ENCODE results near the gene USP47. TPM values are rescaled to one million over a fixed set of nuclear protein-coding genes. Genes with fewer than 3 reads are reported as not detected.

Gene USP47
- polyA plus RNA-seq, 1 donor from 2014 or later: 92.6 TPM

DNA sequence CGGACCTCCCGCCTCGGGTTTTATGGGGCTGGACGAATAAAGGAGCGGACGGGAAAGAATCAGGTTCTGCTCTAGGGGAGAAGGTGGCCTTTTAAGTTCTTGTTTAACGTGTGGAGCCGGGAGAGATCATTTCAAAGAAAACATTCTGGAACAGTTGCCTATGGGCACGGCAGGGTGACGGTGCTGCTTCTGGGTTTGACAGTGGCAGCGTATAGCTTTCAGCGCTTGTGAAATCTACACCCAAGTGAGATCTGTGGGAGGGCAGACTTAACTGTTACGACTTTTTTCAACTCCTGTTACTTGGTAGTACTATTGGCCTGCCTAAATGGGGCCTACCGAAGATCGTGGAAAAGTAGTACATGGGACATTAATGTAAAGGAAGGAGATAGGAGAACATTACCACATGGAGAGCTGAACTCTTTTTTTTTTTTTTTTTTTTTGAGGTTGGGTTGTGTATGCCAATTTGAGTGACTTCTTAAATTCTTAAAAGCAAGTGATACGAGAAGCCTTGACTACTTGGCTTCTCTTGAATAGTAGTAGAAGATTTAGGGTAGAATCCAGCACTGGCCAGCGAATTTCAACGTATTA, 743 bp downstream of the USP47 start:
- H3K27me3 ChIP-seq (ENCODE audit: insufficient read depth, low read depth, low read length): no peaks in the 10 kb centered on the region
- no peaks in the 10 kb centered on the region for H3K36me3 ChIP-seq (ENCODE audit: insufficient read depth, low read length)
- peak overlapping the region; percentile 74 for H3K4me2 ChIP-seq (ENCODE audit: low read length)
- peak overlapping the region; percentile 96 for H3K27ac ChIP-seq (ENCODE audit: low read length)
- H4K20me1 ChIP-seq (ENCODE audit: insufficient read depth): no peaks in the 10 kb centered on the region
- TF ChIP-seq MXI1 (conservative IDR thresholded peaks at IDR 0.05; ENCODE audit: poor library complexity, severe bottlenecking): peak; percentile 12
- no peak for TF ChIP-seq RAD21 (conservative IDR thresholded peaks at IDR 0.05)
- TF ChIP-seq, protein P1, sequence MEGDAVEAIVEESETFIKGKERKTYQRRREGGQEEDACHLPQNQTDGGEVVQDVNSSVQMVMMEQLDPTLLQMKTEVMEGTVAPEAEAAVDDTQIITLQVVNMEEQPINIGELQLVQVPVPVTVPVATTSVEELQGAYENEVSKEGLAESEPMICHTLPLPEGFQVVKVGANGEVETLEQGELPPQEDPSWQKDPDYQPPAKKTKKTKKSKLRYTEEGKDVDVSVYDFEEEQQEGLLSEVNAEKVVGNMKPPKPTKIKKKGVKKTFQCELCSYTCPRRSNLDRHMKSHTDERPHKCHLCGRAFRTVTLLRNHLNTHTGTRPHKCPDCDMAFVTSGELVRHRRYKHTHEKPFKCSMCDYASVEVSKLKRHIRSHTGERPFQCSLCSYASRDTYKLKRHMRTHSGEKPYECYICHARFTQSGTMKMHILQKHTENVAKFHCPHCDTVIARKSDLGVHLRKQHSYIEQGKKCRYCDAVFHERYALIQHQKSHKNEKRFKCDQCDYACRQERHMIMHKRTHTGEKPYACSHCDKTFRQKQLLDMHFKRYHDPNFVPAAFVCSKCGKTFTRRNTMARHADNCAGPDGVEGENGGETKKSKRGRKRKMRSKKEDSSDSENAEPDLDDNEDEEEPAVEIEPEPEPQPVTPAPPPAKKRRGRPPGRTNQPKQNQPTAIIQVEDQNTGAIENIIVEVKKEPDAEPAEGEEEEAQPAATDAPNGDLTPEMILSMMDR (IDR thresholded peaks at IDR 0.05; ENCODE audit: poor library complexity, severe bottlenecking): no peak
- TF ChIP-seq TAF1 (IDR thresholded peaks at IDR 0.05; ENCODE audit: low read depth): no peak
- TF ChIP-seq, protein P2, sequence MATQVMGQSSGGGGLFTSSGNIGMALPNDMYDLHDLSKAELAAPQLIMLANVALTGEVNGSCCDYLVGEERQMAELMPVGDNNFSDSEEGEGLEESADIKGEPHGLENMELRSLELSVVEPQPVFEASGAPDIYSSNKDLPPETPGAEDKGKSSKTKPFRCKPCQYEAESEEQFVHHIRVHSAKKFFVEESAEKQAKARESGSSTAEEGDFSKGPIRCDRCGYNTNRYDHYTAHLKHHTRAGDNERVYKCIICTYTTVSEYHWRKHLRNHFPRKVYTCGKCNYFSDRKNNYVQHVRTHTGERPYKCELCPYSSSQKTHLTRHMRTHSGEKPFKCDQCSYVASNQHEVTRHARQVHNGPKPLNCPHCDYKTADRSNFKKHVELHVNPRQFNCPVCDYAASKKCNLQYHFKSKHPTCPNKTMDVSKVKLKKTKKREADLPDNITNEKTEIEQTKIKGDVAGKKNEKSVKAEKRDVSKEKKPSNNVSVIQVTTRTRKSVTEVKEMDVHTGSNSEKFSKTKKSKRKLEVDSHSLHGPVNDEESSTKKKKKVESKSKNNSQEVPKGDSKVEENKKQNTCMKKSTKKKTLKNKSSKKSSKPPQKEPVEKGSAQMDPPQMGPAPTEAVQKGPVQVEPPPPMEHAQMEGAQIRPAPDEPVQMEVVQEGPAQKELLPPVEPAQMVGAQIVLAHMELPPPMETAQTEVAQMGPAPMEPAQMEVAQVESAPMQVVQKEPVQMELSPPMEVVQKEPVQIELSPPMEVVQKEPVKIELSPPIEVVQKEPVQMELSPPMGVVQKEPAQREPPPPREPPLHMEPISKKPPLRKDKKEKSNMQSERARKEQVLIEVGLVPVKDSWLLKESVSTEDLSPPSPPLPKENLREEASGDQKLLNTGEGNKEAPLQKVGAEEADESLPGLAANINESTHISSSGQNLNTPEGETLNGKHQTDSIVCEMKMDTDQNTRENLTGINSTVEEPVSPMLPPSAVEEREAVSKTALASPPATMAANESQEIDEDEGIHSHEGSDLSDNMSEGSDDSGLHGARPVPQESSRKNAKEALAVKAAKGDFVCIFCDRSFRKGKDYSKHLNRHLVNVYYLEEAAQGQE (IDR thresholded peaks at IDR 0.05; ENCODE audit: borderline replicate concordance): peak; percentile 10
- TF ChIP-seq POLR2AphosphoS5 (IDR thresholded peaks at IDR 0.05): peak; percentile 31
- no peak for TF ChIP-seq SMC3 (conservative IDR thresholded peaks at IDR 0.05; ENCODE audit: poor library complexity)
- no peak for TF ChIP-seq EZH2 (IDR thresholded peaks at IDR 0.05; ENCODE audit: borderline replicate concordance, insufficient read depth, low read length, poor library complexity, severe bottlenecking)
- no peak for TF ChIP-seq EP300 (conservative IDR thresholded peaks at IDR 0.05; ENCODE audit: poor library complexity, severe bottlenecking)
- peaks cover 3% of the 10 kb centered on the region for H3F3A ChIP-seq (ENCODE audit: insufficient read depth, low read length, poor library complexity, severe bottlenecking)
- peaks cover 54% of the 10 kb centered on the region for H3K79me2 ChIP-seq (replicated peaks; ENCODE audit: insufficient read depth, low read length)
- H3K4me3 ChIP-seq (ENCODE audit: low read length): peak overlapping the region; percentile 85
- peak overlapping the region; percentile 97 for H3K9ac ChIP-seq (ENCODE audit: low read length)
- no peaks in the 10 kb centered on the region for H3K9me2 ChIP-seq (ENCODE audit: insufficient read depth, low read length)
- H3K9me3 ChIP-seq (ENCODE audit: low read length): no peaks in the 10 kb centered on the region
- H2AFZ ChIP-seq (ENCODE audit: low read depth, low read length): peak overlapping the region; percentile 94

DNA sequence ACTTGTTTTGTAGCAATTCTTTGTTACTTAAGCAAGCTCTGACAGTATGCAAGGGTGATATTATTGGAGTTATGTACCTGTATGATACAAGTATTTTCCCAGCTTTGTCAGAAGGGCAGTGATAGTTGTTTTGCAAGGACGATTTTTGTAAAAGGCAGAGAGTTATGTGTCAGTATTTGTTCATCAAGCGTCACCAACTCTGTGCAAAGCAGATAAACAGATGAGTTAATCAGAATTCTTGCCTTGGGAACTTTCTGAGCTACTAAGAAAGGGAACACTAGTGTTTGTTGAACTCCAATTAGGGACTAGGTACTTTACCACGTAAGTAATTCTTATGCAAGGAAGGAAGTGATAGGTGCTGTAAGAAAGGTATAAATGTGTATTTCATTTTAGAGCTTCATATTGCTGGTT, 1.4 kb downstream of the USP47 start:
- Histone ChIP-seq H3K9me3 (ENCODE audit: low read length) (no peaks in the 10 kb centered on the region), H3K79me2 (replicated peaks; ENCODE audit: insufficient read depth, low read length) (peaks cover 61% of the 10 kb centered on the region), H3F3A (ENCODE audit: insufficient read depth, low read length, poor library complexity, severe bottlenecking) (peaks cover 3% of the 10 kb centered on the region), H3K9me2 (ENCODE audit: insufficient read depth, low read length) (no peaks in the 10 kb centered on the region), H4K20me1 (ENCODE audit: insufficient read depth) (no peaks in the 10 kb centered on the region), H3K9ac (ENCODE audit: low read length) (peak overlapping the region; percentile 97), H3K27ac (ENCODE audit: low read length) (peak overlapping the region; percentile 96), H2AFZ (ENCODE audit: low read depth, low read length) (no peak overlapping the region), H3K4me3 (ENCODE audit: low read length) (peak overlapping the region; percentile 85), H3K4me2 (ENCODE audit: low read length) (peak overlapping the region; percentile 74), H3K27me3 (ENCODE audit: insufficient read depth, low read depth, low read length) (no peaks in the 10 kb centered on the region), H3K36me3 (ENCODE audit: insufficient read depth, low read length) (no peaks in the 10 kb centered on the region)
- no peak for TF ChIP-seq MXI1 (conservative IDR thresholded peaks at IDR 0.05; ENCODE audit: poor library complexity, severe bottlenecking)
- TF ChIP-seq, protein P2 (IDR thresholded peaks at IDR 0.05; ENCODE audit: borderline replicate concordance): no peak
- TF ChIP-seq RAD21 (conservative IDR thresholded peaks at IDR 0.05): no peak
